Prostate gland (tissue), 2 donors: ENCODE results near the gene HRAS.

ENCODE experiments used
- CTCF ChIP-seq, 4 experiments: fragments of 200-600 bp in 2 of 4; fragments of 450-650 bp in 2 of 4; sonication (generic) in 2 of 4; IDR thresholded peaks; 1 replicate in 3 of 4; 2 replicates in 1 of 4; pipeline ENCODE4 v1.5.1; 2016 to 2019; ENCODE audit warnings: antibody characterized with exemption in 4 of 4, mild to moderate bottlenecking in 2 of 4, moderate library complexity in 2 of 4
- POLR2A ChIP-seq: fragments of 450-650 bp; IDR thresholded peaks from one replicate; pipeline ENCODE4 v1.6.1; 2016; ENCODE audit warnings: antibody characterized with exemption, mild to moderate bottlenecking
- POLR2AphosphoS5 ChIP-seq: sonication (generic); formaldehyde crosslinking; IDR thresholded peaks from one replicate; pipeline ENCODE4 v1.6.1; 2017; ENCODE audit warnings: antibody characterized with exemption

- TF ChIP-seq CTCF (IDR thresholded peaks at IDR 0.05) = no peak
- TF ChIP-seq POLR2A = no peak
- TF ChIP-seq POLR2AphosphoS5 = no peak
Observed at GRCh38 chr11:556662-557256, 21.4 kb upstream of the HRAS start.
